ENCODE measurements around the gene TTLL10. TPM values are rescaled to one million over a fixed set of nuclear protein-coding genes. Genes with fewer than 3 reads are reported as not detected.

TTLL10 gene
- total RNA-seq, 1 experiment from 2014 or later: 0.68 TPM

DNA sequence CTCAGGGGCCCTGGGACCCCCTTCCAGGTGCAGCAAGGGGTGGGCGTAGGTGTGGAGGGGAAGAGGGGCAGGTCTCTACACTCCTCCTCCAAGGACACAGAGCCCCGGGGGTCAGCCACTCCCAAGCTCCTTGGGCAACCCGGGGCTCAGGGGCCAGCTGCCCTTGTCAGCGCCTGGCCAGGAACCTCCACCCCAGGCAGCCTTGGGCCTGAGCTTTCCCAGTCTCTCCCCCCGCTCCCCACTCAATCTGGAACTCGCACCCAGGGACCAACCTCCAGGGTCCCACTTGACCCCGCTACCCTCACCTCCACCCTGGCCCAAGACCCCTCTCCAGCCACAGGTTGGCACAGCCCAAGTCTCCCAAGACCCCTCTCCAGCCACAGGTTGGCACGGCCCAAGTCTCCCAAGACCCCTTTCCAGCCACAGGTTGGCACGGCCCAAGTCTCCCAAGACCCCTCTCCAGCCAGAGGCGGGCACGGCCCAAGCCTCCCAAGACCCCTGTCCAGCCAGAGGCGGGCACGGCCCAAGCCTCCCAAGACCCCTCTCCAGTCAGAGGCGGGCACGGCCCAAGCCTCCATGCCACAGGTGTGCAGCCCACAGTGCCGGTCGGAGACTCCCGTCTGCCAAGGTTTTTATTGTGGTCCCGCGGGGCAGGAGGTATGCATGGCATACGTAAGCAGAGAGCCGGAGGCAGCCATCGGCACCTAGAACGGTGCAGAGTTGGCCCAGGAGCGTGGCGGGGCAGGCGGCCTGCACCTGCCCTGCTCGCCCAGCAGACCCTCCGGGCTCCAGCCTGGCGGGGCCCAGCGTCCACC, 37.3 kb downstream of the TTLL10 start:
- no peak overlapping the region for H3K4ac ChIP-seq (ENCODE audit: low read depth, low read length)
- H3K9ac ChIP-seq (ENCODE audit: extremely low read depth, insufficient read length, low read length): no peak overlapping the region
- no peaks in the 10 kb centered on the region for H4K20me1 ChIP-seq (ENCODE audit: control insufficient read depth, insufficient read depth, insufficient read length)
- no peak overlapping the region for H2BK5ac ChIP-seq (ENCODE audit: insufficient read length, low read length)
- no CpG with 5 or more reads among the region's 31 CpGs for WGBS (ENCODE audit: extremely low coverage, insufficient read length, low lambda C conversion rate)
- no peak overlapping the region for H2BK12ac ChIP-seq (ENCODE audit: insufficient read length, low read depth, low read length)
- H2BK20ac ChIP-seq (ENCODE audit: low read depth, low read length, poor library complexity, severe bottlenecking): no peak overlapping the region
- no peak overlapping the region for H3K56ac ChIP-seq (ENCODE audit: insufficient read length, low read depth, low read length)
- H3K79me1 ChIP-seq (ENCODE audit: insufficient read depth, low read depth, low read length, poor library complexity, severe bottlenecking): no peaks in the 10 kb centered on the region
- H3K79me2 ChIP-seq (ENCODE audit: insufficient read depth, low read length): no peaks in the 10 kb centered on the region
- no peak overlapping the region for H3K14ac ChIP-seq (ENCODE audit: insufficient read depth, low read length)
- no peak overlapping the region for H3K4me2 ChIP-seq (ENCODE audit: insufficient read depth, insufficient read length, low read length)
- H4K91ac ChIP-seq (ENCODE audit: insufficient read length, low read depth, low read length): no peak overlapping the region
- H2AFZ ChIP-seq (ENCODE audit: low read length): no peak overlapping the region
- H3K4me3 Mint-ChIP-seq: no peak overlapping the region
- no peak overlapping the region for H3K23ac ChIP-seq (ENCODE audit: insufficient read length, low read depth, low read length)
- no peak overlapping the region for H3K27ac ChIP-seq (ENCODE audit: insufficient read length, low read depth, low read length)
- H4K5ac ChIP-seq (ENCODE audit: insufficient read length, low read depth, low read length): no peak overlapping the region
- no peak overlapping the region for H3T11ph ChIP-seq (ENCODE audit: low read length)
- H3K9me3 ChIP-seq (ENCODE audit: control insufficient read depth, low read depth, low read length): no peaks in the 10 kb centered on the region
- no peak overlapping the region for H2AK5ac ChIP-seq (ENCODE audit: insufficient read length, low read length)
- no peak overlapping the region for H4K8ac ChIP-seq (replicated peaks; ENCODE audit: insufficient read length, low read depth, low read length)
- H3K36me3 Mint-ChIP-seq (ENCODE audit: insufficient read depth in 1 of 3, low read depth in 3 of 3): no peaks in the 10 kb centered on the region
- H3K27me3 ChIP-seq (ENCODE audit: insufficient read depth, low read length): no peaks in the 10 kb centered on the region; the same call in 1 of the 2 replicates
- H3K27me3 Mint-ChIP-seq (ENCODE audit: low read depth): peaks cover 10% of the 10 kb centered on the region
- no peak overlapping the region for H2BK120ac ChIP-seq (ENCODE audit: low read depth, low read length, poor library complexity, severe bottlenecking)
- no peak overlapping the region for H3K27ac Mint-ChIP-seq
- no peak overlapping the region for H3K18ac ChIP-seq (ENCODE audit: insufficient read length, low read depth, low read length)
- H3K23me2 ChIP-seq (ENCODE audit: insufficient read length, low read depth, low read length, poor library complexity, severe bottlenecking): no peaks in the 10 kb centered on the region
- DNase-seq: no peak
- TF ChIP-seq CTCF (conservative IDR thresholded peaks at IDR 0.05): no peak
- H3K4me1 Mint-ChIP-seq: peaks cover 2 to 6% of the 10 kb centered on the region in 2 experiments; a peak in 2 of 4 replicates
- no peaks in the 10 kb centered on the region for H3K9me3 Mint-ChIP-seq
- H3K4me1 ChIP-seq (ENCODE audit: insufficient read depth, low read length): no peaks in the 10 kb centered on the region
- H2BK15ac ChIP-seq (ENCODE audit: low read depth, low read length): no peak overlapping the region

Measured in H9 (cell line).